K562 (cell line): ENCODE measurements around the gene RASAL1. TPM values are rescaled to one million over a fixed set of nuclear protein-coding genes. Genes with fewer than 3 reads are reported as not detected.
A peak's percentile ranks its signal among the peaks of the same experiment; 100 is the strongest.

Experiments used
- ATAC-seq: fragments of 200-7000 bp; cut with Tn5 transposase; 3 replicates; pipeline ENCODE4 v1.9.1; 2020; ENCODE audit warnings: moderate library complexity
- BruUV-seq: library from RNA; stranded (reverse); fragments of 400-500 nt; replicated peaks from 2 replicates; lab custom pipeline; 2021; lab: Mats Ljungman, UMichigan
- CTCF ChIA-PET: fragments of 300-600 bp; formaldehyde crosslinking; extraction: SDS; loops from one replicate; lab custom pipeline; 2021; ENCODE audit warnings: low intra/inter-chr PET ratio; lab: Yijun Ruan, JAX
- POLR2A ChIA-PET: fragments of 300-600, 350-650 bp; sonication (Branson Sonifier 250); formaldehyde crosslinking; extraction: SDS; loops from one replicate; lab custom pipeline; 2021; ENCODE audit warnings: antibody characterized with exemption, inconsistent platforms; lab: Yijun Ruan, JAX
- DNase-seq, 4 experiments: peaks; one replicate each; pipeline versions ENCODE4 v3.0.0 to v3.0.0-alpha.2; 2011 to 2018; ENCODE audit warnings: low spot score in 3 of 4, mixed read lengths in 3 of 4; ENCODE audit errors: extremely low read depth in 1 of 4
- FAIRE-seq: peaks from 2 replicates; lab custom pipeline; 2011; peaks lifted over from hg19 to GRCh38; lab: Jason Lieb, UNC
- H2AFZ ChIP-seq: 2 replicates; pipeline ENCODE4 v1.6.0; 2011; ENCODE audit warnings: low read depth, low read length, control low read depth, inconsistent platforms
- H3K27ac ChIP-seq: fragments of 200-600 bp; 3 replicates; pipeline ENCODE4 v1.8.0; 2011; ENCODE audit warnings: low read depth, mild to moderate bottlenecking, control low read depth, inconsistent platforms, low read length, moderate library complexity, mixed read lengths; ENCODE audit errors: extremely low read depth
- H3K27me3 ChIP-seq, 2 experiments: fragments of 300-600 bp in 1 of 2; 2 replicates in 1 of 2; 3 replicates in 1 of 2; pipeline versions ENCODE4 v1.6.0 to v1.8.0; 2011; ENCODE audit warnings: inconsistent platforms in 2 of 2, low read length in 2 of 2, mild to moderate bottlenecking in 1 of 2, mixed read lengths in 1 of 2, moderate library complexity in 1 of 2; ENCODE audit not compliant: control insufficient read depth in 2 of 2, insufficient read depth in 2 of 2
- H3K36me3 ChIP-seq: fragments of 300-600 bp; 3 replicates; pipeline ENCODE4 v1.8.0; 2011; ENCODE audit warnings: mild to moderate bottlenecking, low read length, inconsistent platforms; ENCODE audit not compliant: control insufficient read depth, insufficient read depth
- H3K4me1 ChIP-seq, 2 experiments: fragments of 200-600 bp in 1 of 2; replicated peaks in 1 of 2; 2 replicates in 1 of 2; 3 replicates in 1 of 2; pipeline versions ENCODE4 v1.5.1 to v1.8.0; 2011; ENCODE audit warnings: inconsistent platforms in 2 of 2, low read length in 2 of 2, mild to moderate bottlenecking in 1 of 2, mixed read lengths in 1 of 2, moderate library complexity in 1 of 2; ENCODE audit not compliant: control insufficient read depth in 2 of 2, insufficient read depth in 2 of 2
- H3K4me2 ChIP-seq: 2 replicates; pipeline ENCODE4 v1.6.1; 2011; ENCODE audit warnings: low read length, control low read depth, inconsistent platforms, mixed read lengths; ENCODE audit not compliant: insufficient read depth
- H3K4me3 ChIP-seq: fragments of 200-600 bp; sonication (generic), shearing (Covaris generic); 2 replicates; pipeline ENCODE4 v1.5.1; 2016; ENCODE audit warnings: control low read depth, inconsistent platforms
- H3K79me2 ChIP-seq: fragments of 200-600 bp; 3 replicates; pipeline ENCODE4 v1.8.0; 2011; ENCODE audit warnings: low read length, inconsistent platforms; ENCODE audit not compliant: control insufficient read depth, insufficient read depth
- H3K9ac ChIP-seq, 2 experiments: 2 replicates each; pipeline versions ENCODE4 v1.6.0 to v1.6.1; 2011; ENCODE audit warnings: low read depth in 2 of 2, low read length in 2 of 2, control low read depth in 1 of 2, inconsistent platforms in 1 of 2, mild to moderate bottlenecking in 1 of 2, mixed read lengths in 1 of 2; ENCODE audit not compliant: insufficient read depth in 1 of 2
- H3K9me1 ChIP-seq: one replicate; pipeline ENCODE4 v1.6.0; 2011; ENCODE audit warnings: inconsistent platforms, mild to moderate bottlenecking, low read length, moderate library complexity; ENCODE audit not compliant: control insufficient read depth, insufficient read depth
- H3K9me3 ChIP-seq: replicated peaks from 2 replicates; pipeline ENCODE4 v1.5.1; 2011; ENCODE audit warnings: low read depth, low read length, inconsistent platforms; ENCODE audit not compliant: control insufficient read depth, insufficient read depth
- H4K20me1 ChIP-seq: replicated peaks from 2 replicates; pipeline ENCODE4 v1.6.1; 2011; ENCODE audit warnings: low read length, inconsistent platforms, mixed read lengths; ENCODE audit not compliant: control insufficient read depth, insufficient read depth
- ADNP ChIP-seq: fragments of 200-800 bp; sonication (Bioruptor generic); IDR thresholded peaks from 2 replicates; pipeline ENCODE4 v1.6.1; 2016; ENCODE audit warnings: missing genetic modification characterization, missing compliant biosample characterization
- BCOR ChIP-seq: fragments of 450-650 bp; IDR thresholded peaks from 2 replicates; pipeline ENCODE4 v1.6.1; 2016
- CREM ChIP-seq: IDR thresholded peaks from 2 replicates; pipeline ENCODE4 v1.6.1; 2014; ENCODE audit warnings: antibody characterized with exemption, low read depth
- ESRRA ChIP-seq: fragments of 450-650 bp; IDR thresholded peaks from 2 replicates; pipeline ENCODE4 v1.6.1; 2014; ENCODE audit warnings: low read depth, mild to moderate bottlenecking, moderate library complexity, borderline replicate concordance
- RBM25 ChIP-seq: fragments of 200-400 bp; formaldehyde crosslinking; IDR thresholded peaks from 2 replicates; pipeline ENCODE4 v1.6.1; 2018; ENCODE audit warnings: low read length, low read depth, moderate library complexity; ENCODE audit not compliant: severe bottlenecking
- ZBTB9 ChIP-seq: fragments of 450-650 bp; formaldehyde crosslinking; IDR thresholded peaks from 2 replicates; pipeline ENCODE4 v1.4.0; 2020; ENCODE audit warnings: mild to moderate bottlenecking, moderate library complexity
- WGBS: fragments of 100-300 bp; shearing (Covaris generic); methylation state at CpG from one replicate; pipeline ENCODE4 v1.1.6; 2016; ENCODE audit warnings: low coverage, mixed read lengths; ENCODE audit not compliant: insufficient coverage; ENCODE audit errors: missing lambda C conversion rate; 5-methylcytosine and 5-hydroxymethylcytosine counted together
- in situ Hi-C: fragments of 300-500 bp; cut with MboI; formaldehyde crosslinking; loops from 4 replicates; pipeline ENCODE4 v1.15.0; 2018; ENCODE audit warnings: inconsistent platforms, mixed read lengths
- intact Hi-C: fragments of 100-400 bp; cut with micrococcal nuclease; formaldehyde crosslinking; loops from 2 replicates; pipeline ENCODE4 v1.14.2; 2022
- polyA plus RNA-seq, 8 experiments: library from polyadenylated mRNA; depleted of rRNA in 4 of 8; stranded (reverse) in 5 of 8; unstranded in 3 of 8; fragments of >200 nt; fragmentation: Nextera tagmentation in 2 of 8; fragmentation: Illumina TruSeq in 1 of 8; extraction: Ambion mirVana in 2 of 8; extraction: Trizol in 1 of 8; gene quantifications; 2 replicates each; pipeline versions ENCODE4 v1.2.1 to v1.2.3, GENCODE V29; 2011 to 2014; ENCODE audit warnings: inconsistent platforms in 1 of 8, missing spikeins in 1 of 8
- total RNA-seq, 7 experiments: library from RNA; depleted of rRNA in 6 of 7; stranded (reverse); fragments of >200 nt in 6 of 7; fragmentation: Illumina TruSeq in 2 of 7; extraction: Trizol in 2 of 7; gene quantifications; 2 replicates each; pipeline versions ENCODE4 v1.2.1 to v1.2.3, GENCODE V29; 2011 to 2021; ENCODE audit warnings: low replicate concordance in 1 of 7

Gene RASAL1
- total and polyA plus RNA-seq, 9 of the 15 experiments (the other 6 are each of a cell fraction or from before 2014, with no cell fraction given) = 0.06 to 0.16 (median 0.14) TPM; not detected in 6

DNA sequence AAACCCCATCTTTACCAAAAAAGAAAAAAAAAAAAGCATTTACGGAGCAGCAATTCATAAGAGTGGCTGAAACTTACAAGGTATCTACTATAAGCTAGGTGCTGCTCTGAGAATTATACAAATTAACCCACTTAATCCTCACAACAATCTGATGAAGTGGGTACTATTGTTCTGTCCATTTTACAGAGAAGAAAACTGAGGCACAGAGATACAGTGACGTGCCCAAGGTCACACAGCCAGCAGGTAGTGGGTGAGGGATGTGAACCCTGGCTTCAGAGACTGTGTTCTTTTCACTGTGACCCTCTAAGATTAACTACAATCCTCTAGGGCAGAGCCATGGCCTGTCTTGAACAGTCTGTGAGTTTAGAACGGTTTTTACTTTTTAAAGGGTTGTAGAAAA is 46.4 kb upstream of the RASAL1 start:
- no peaks in the 10 kb centered on the region for H3K9me3 ChIP-seq
- H4K20me1 ChIP-seq = peaks cover 9% of the 10 kb centered on the region
- no TSS peak for BruUV-seq
- peaks cover 18 to 33% of the 10 kb centered on the region in 2 experiments; a peak in 4 of 5 replicates for H3K4me1 ChIP-seq
- ChIA-PET CTCF (no interaction called here), POLR2A (interaction anchor here (0.6 to 1.0 kb wide), 2 partner anchors 25 to 702 kb away, joined by 4 to 5 read pairs; no protein-coding TSS in a partner anchor)
- FAIRE-seq (no peak), ATAC-seq (no peak), DNase-seq (no peak)
- H3K36me3 ChIP-seq = peaks cover 71% of the 10 kb centered on the region
- in situ Hi-C loops = loop anchor here (25.0 kb wide), 1 partner anchor 230 kb away; the partner anchor contains the start of genes SDS and SDSL
- 85% methylated on average over 3 of the region's 3 CpGs for WGBS
- TF ChIP-seq BCOR (peak; percentile 63; the same call in 1 of the 2 replicates), ZBTB9 (CRISPR knock-in tag) (no peak), ADNP (tag) (peak; percentile 48; the same call in 1 of the 2 replicates), CREM (no peak), ESRRA (0 out of 2 replicates have a peak, but pooled peaks have one; percentile 28), RBM25 (peak; percentile 87)
- no peaks in the 10 kb centered on the region for H3K9me1 ChIP-seq
- no peak overlapping the region for H3K4me3 ChIP-seq
- no peaks in the 10 kb centered on the region for H3K27me3 ChIP-seq
- no peak overlapping the region for H2AFZ ChIP-seq
- peaks cover 69% of the 10 kb centered on the region for H3K79me2 ChIP-seq
- no peak overlapping the region for H3K4me2 ChIP-seq
- no peak overlapping the region for H3K9ac ChIP-seq
- intact Hi-C loops = no loop called here
- H3K27ac ChIP-seq = no peak overlapping the region
